Neural cell (in vitro differentiated cells): Measurements from ENCODE around the gene ANTXR1.

Source experiments
- CTCF ChIP-seq: fragments of 450-650 bp; IDR thresholded peaks from 2 replicates; pipeline ENCODE4 v1.5.1; 2014; ENCODE audit warnings: antibody characterized with exemption, mild to moderate bottlenecking, moderate library complexity; ENCODE audit not compliant: poor library complexity, severe bottlenecking
- EP300 ChIP-seq: fragments of 450-650 bp; conservative IDR thresholded peaks from 2 replicates; pipeline ENCODE4 v1.6.1; 2014; ENCODE audit warnings: antibody characterized with exemption, mild to moderate bottlenecking, moderate library complexity; ENCODE audit not compliant: poor library complexity, severe bottlenecking
- EZH2 ChIP-seq: fragments of 200-600, 300-800 bp; shearing (Covaris generic), sonication (generic); IDR thresholded peaks from 2 replicates; pipeline ENCODE4 v1.6.1; 2014; ENCODE audit warnings: antibody characterized with exemption, low read length, borderline replicate concordance, mild to moderate bottlenecking; ENCODE audit not compliant: insufficient read depth, poor library complexity, severe bottlenecking
- POLR2AphosphoS5 ChIP-seq: IDR thresholded peaks from 2 replicates; pipeline ENCODE4 v1.6.1; 2012
- RAD21 ChIP-seq: fragments of 450-650 bp; conservative IDR thresholded peaks from 2 replicates; pipeline ENCODE4 v1.6.1; 2014; ENCODE audit warnings: antibody characterized with exemption, mild to moderate bottlenecking, moderate library complexity
- REST ChIP-seq: IDR thresholded peaks from 2 replicates; pipeline ENCODE4 v1.6.1; 2012; ENCODE audit warnings: borderline replicate concordance

- no peak for TF ChIP-seq REST
- no peak for TF ChIP-seq EP300
- no peak for TF ChIP-seq CTCF
- TF ChIP-seq RAD21 = no peak
- no peak for TF ChIP-seq POLR2AphosphoS5
- TF ChIP-seq EZH2 = no peak
These were observed 150.6 kb downstream of the ANTXR1 start for GRCh38 chr2:69163556-69163955.
